ENCODE data around the gene COL4A1.
A peak's percentile ranks its signal among the peaks of the same experiment; 100 is the strongest.

The COL4A1 gene

GRCh38 chr13:110233951-110234280 lies 73.0 kb downstream of the COL4A1 start:
- DNase-seq = no peak

- no peak for DNase-seq
Observed at GRCh38 chr13:110233181-110233950, 73.6 kb downstream of the COL4A1 start.

- DNase-seq = no peak
Observed at GRCh38 chr13:110232756-110233155, 74.2 kb downstream of the COL4A1 start.

- no peak for DNase-seq
Observed at GRCh38 chr13:110232142-110232541, 74.8 kb downstream of the COL4A1 start.

- no peak for DNase-seq
Observed at GRCh38 chr13:110231348-110232047, 75.5 kb downstream of the COL4A1 start.

- no peak for DNase-seq
Observed at GRCh38 chr13:110230661-110231347, 76.2 kb downstream of the COL4A1 start.

- DNase-seq = no peak
Observed at GRCh38 chr13:110229905-110230563, 76.9 kb downstream of the COL4A1 start.

GRCh38 chr13:110228936-110229904 lies 77.7 kb downstream of the COL4A1 start:
- no peak for DNase-seq

GRCh38 chr13:110227864-110228643 lies 78.9 kb downstream of the COL4A1 start:
- no peak for DNase-seq

- DNase-seq = no peak
Observed at GRCh38 chr13:110227416-110227815, 79.5 kb downstream of the COL4A1 start.

GRCh38 chr13:110225609-110226574 lies 81.1 kb downstream of the COL4A1 start:
- no peak for DNase-seq

GRCh38 chr13:110225003-110225402 lies 82.0 kb downstream of the COL4A1 start:
- DNase-seq = no peak

- no peak for DNase-seq
Observed at GRCh38 chr13:110224519-110224918, 82.4 kb downstream of the COL4A1 start.

GRCh38 chr13:110221406-110222117 lies 85.4 kb downstream of the COL4A1 start:
- DNase-seq = no peak

GRCh38 chr13:110220471-110220870 lies 86.5 kb downstream of the COL4A1 start:
- peak; percentile 11 to 26 for DNase-seq

- DNase-seq = no peak
Observed at GRCh38 chr13:110218581-110219201, 88.3 kb downstream of the COL4A1 start.

- no peak for DNase-seq
Observed at GRCh38 chr13:110217811-110218210, 89.1 kb downstream of the COL4A1 start.

- no peak for DNase-seq
Observed at GRCh38 chr13:110217085-110217484, 89.9 kb downstream of the COL4A1 start.

All from Kasumi-1 (cell line).